Measurements from ENCODE around the gene HBD.

HBD gene

GRCh38 chr11:5188201-5188600 lies 46.1 kb downstream of the HBD start:
- TF ChIP-seq, protein P1, sequence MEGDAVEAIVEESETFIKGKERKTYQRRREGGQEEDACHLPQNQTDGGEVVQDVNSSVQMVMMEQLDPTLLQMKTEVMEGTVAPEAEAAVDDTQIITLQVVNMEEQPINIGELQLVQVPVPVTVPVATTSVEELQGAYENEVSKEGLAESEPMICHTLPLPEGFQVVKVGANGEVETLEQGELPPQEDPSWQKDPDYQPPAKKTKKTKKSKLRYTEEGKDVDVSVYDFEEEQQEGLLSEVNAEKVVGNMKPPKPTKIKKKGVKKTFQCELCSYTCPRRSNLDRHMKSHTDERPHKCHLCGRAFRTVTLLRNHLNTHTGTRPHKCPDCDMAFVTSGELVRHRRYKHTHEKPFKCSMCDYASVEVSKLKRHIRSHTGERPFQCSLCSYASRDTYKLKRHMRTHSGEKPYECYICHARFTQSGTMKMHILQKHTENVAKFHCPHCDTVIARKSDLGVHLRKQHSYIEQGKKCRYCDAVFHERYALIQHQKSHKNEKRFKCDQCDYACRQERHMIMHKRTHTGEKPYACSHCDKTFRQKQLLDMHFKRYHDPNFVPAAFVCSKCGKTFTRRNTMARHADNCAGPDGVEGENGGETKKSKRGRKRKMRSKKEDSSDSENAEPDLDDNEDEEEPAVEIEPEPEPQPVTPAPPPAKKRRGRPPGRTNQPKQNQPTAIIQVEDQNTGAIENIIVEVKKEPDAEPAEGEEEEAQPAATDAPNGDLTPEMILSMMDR (conservative IDR thresholded peaks at IDR 0.05; ENCODE audit: low read depth, low read length): no peak
- Histone ChIP-seq H3K27me3 (ENCODE audit: insufficient read depth, low read depth) (no peaks in the 10 kb centered on the region), H4K20me1 (ENCODE audit: insufficient read depth) (no peaks in the 10 kb centered on the region)

More at GRCh38 chr11:5188201-5188600, 46.1 kb downstream of the HBD start:
- H3K79me2 ChIP-seq (ENCODE audit: insufficient read depth, low read depth): no peaks in the 10 kb centered on the region
- H3K36me3 ChIP-seq (ENCODE audit: insufficient read depth): no peaks in the 10 kb centered on the region
- no peaks in the 10 kb centered on the region for H3K4me1 ChIP-seq (ENCODE audit: low read depth, poor library complexity, severe bottlenecking)
- H2AFZ ChIP-seq (ENCODE audit: low read depth): no peak overlapping the region
- H3K4me2 ChIP-seq: no peak overlapping the region
- H3K9ac ChIP-seq: no peak overlapping the region
- no peak overlapping the region for H3K27ac ChIP-seq
- H3K4me3 ChIP-seq (IDR thresholded peaks at IDR 0.05; ENCODE audit: insufficient read depth, low read depth, low read length): no peak overlapping the region

Data from KMS-11 (cell line).